Right renal cortex interstitium (tissue), 3 donors: ENCODE results near the gene ATP6V0C. TPM values are rescaled to one million over a fixed set of nuclear protein-coding genes. Genes with fewer than 3 reads are reported as not detected.
A peak's percentile ranks its signal among the peaks of the same experiment; 100 is the strongest.

ENCODE experiments used
- DNase-seq, 3 donors: peaks; one replicate each; pipeline ENCODE4 v3.0.0-alpha.2; 2013; ENCODE audit warnings: low read depth in 3 of 3, low spot score in 2 of 3
- polyA plus RNA-seq, 3 donors: library from polyadenylated mRNA; unstranded; fragments of 120-200 nt; gene quantifications; one replicate each; pipeline ENCODE4 v1.2.1, GENCODE V29; 2013; ENCODE audit not compliant: insufficient read length in 3 of 3

The ATP6V0C gene
- polyA plus RNA-seq, 3 donors: 139 to 187 (median 148) TPM

- no peak for DNase-seq
Measured at GRCh38 chr16:2487903-2488531, 25.7 kb upstream of the ATP6V0C start.

GRCh38 chr16:2489581-2489980, 24.2 kb upstream of the ATP6V0C start:
- no peak for DNase-seq

GRCh38 chr16:2490190-2491105, 23.3 kb upstream of the ATP6V0C start:
- no peak for DNase-seq

GRCh38 chr16:2492292-2492691, 21.5 kb upstream of the ATP6V0C start:
- DNase-seq: no peak

DNA sequence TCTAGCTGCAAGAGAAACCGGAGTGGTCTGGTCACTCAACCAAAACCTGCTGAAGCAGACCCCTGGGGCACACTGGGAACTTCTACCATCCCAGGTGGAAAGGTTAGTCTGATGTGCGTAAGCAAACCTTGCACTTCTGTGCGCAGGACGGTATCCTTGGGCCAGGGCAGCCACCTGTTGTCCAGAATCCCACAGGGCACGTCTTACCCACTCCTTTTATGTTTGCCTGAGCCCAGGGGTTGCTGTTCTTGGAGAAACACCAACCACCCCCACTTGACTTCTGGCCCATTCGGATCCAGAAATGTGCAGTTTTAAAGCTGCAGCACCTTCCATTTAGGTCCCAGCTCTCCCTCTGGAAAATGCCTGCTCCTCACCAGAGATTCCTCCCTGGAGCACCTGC, 20.1 kb upstream of the ATP6V0C start:
- DNase-seq: no peak

DNA sequence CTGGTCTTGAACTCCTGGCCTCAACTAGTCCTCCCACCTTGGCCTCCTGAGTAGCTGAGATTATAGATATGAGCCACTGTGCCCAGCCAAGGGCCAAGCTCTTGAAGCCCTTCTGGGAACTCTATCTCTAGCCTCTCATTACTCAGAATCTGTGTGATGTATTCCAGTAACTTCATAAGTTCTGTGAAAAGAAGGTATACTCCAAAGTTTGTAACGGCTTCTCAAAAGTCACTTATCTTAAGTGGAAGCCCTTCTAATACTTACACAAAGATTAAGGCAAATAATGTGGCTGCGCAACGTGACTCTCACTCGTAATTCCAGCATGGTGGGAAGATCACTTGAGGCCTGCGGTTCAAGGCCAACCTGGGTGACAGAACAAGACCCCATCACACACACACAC, 19.1 kb upstream of the ATP6V0C start:
- no peak for DNase-seq

DNA sequence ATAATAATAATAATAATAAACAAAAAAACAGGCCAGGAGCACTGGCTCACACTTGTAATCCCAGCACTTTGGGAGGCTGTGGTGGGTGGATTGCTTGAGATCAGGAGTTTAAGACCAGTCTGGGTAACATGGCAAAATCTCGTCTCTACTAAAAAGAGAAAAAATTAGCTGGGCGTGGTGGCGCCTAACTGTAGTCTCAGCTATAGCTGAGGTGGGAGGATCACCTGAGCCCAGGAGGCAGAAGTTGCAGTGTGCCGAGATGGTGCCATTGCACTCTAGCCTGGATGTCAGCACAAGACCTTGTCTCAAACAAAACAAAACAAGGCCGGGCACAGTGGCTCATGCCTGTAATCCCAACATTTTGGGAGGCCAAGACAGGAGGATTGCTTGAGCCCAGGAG, 18.7 kb upstream of the ATP6V0C start:
- no peak for DNase-seq

GRCh38 chr16:2496223-2497115, 17.3 kb upstream of the ATP6V0C start:
- no peak for DNase-seq

DNA sequence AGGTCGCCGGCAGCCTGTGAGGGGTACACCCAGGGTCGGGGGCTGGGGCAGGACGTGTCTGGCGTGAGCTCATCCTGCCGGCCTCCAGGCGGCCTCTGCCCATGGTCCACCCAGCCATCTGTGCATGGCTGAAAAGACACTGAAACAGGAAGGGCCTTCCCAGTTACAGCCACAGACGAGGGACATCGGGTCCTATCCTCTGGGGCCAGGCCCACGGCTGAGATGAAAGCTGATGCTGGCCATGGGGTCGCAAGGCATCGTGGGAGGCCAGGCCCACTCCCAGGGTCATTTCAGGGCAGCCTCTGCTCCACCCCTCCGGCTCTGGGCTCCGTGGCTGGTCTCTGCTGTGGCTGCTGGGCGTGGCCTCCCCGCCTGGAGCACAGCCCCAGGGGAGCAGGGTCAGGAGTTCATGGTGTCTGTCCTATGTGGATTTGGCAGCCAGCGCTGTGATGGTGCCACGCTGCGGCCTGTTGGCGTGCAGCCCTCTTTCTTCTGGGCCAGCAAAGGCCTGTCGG, 16.6 kb upstream of the ATP6V0C start:
- no peak for DNase-seq

DNA sequence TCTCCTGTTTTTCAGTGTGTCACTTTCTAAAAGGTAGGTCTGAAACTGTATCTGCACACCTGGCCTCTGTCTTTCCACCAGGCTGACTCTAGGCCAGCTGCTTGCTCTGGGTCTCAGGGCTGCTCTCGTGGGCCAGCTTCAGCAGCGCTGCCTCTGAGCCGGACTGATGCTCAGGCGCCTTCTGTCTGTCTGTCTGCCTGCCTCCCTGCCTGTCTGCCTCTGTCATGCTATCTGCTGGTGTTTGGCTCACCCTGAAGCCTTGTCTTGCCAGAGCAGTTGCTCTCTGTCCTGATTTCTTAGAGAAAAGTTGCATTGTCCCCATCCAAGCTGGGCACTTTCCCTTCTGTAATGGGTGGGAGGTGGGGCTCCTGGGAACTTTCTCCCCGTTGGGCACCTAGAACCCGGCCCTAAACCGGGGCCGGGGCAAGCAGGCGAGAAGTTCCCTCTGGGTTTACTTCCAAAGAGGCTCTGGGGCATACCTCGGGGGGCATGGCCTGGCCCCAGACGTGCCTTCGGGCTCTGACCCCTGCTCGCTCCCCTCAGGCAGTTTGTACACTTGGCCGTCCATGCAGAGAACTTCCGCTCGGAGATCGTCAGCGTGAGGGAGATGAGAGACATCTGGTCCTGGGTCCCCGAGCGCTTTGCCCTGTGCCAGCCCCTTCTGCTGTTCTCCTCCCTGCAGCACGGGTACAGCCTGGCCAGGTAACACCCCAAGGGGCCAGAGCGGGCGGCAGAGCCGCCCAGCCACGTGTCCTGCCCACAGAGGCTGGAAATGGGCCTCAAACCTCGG, 15.9 kb upstream of the ATP6V0C start:
- no peak for DNase-seq

DNA sequence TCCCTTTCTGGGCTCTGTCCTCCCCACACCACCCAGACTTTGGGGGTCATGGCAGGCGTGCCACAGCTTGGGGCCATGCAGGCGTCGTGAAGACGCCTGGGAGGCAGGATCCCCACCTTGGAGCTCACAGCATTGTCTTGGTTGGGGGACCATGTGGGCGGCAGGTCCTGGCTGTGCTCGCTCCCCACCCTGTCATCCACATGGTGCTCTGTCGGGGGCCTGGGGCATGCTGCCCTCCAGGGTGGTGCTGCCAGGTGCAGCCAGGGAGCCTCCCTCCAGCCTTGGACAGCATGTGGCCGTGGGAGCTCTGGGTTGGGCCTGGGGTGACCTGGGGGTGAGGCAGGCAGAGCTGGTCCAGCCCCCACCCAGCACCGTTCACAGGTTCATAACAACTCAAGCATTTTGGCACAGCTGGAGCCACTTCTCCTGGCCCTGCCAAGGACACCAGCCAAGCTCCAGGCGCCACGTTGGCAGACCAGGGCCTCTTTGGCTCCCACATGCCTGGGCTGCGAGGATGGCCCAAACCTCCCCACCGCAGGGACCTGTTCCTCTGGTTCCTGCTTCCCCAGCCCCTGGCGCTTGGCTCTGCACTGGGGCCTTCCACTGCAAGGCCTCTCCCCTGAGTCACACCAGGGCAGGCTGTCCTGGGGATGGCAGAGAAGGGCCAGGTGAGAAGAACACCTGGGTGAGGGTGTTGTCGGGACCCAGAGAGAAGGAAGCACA, 15.1 kb upstream of the ATP6V0C start:
- no peak for DNase-seq

GRCh38 chr16:2499454-2499853, 14.3 kb upstream of the ATP6V0C start:
- DNase-seq: no peak

DNA sequence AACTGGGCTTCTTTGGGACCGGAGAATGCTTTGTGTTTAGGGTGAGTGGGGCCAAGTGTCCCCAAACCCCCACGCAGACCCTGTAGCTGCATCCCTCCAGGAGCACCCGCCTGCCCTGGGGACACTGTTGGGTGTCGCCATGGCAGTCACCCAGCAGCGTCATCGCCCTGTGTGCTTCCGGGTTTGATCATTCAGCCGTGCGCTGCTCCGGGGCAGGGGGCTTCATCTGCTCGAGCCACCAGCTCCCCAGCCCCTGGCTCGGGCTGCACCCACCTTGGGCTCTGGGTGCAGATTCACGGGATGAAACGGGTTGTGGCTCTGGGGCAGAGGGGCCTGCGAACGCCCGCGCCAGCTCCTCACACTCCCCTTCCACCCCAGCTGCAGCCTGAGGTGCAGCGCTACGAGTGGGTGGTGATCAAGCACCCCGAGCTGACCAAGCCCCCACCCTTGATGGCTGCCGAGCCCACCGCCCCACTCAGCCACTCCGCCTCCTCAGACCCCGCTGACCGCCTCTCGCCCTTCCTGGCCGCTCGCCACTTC, 13.8 kb upstream of the ATP6V0C start:
- DNase-seq: no peak

DNA sequence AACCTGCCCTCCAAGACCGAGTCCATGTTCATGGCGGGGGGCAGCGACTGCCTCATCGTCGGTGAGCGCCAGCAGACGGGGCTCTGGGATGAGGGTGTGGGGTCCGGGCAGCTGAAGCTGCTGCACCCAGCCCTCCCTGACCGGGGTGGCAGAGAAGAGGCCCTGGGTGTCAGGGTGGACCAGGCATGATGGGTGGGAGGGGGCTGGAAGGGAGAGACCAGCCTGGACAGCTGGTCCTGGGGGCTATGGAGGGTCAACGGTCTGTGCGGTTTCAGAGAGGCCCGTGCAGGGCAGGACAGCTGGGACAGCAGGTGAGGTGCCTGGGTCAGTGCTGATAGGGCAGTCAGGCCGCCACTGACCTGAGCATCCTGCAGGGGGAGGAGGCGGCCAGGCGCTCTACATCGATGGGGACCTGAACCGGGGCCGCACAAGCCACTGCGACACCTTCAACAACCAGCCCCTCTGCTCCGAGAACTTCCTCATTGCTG, 13.3 kb upstream of the ATP6V0C start:
- no peak for DNase-seq

- peak; percentile 77 to 88 (median 83) for DNase-seq
Measured at GRCh38 chr16:2500918-2501750, 12.6 kb upstream of the ATP6V0C start.

GRCh38 chr16:2501946-2502895, 11.5 kb upstream of the ATP6V0C start:
- no peak for DNase-seq

GRCh38 chr16:2505695-2506094, 8.1 kb upstream of the ATP6V0C start:
- no peak for DNase-seq
